Tibial nerve (tissue), 4 donors: ENCODE results near the gene CFAP69. TPM values are rescaled to one million over a fixed set of nuclear protein-coding genes. Genes with fewer than 3 reads are reported as not detected.

Source experiments
- DNase-seq, 2 donors: peaks; one replicate each; pipeline ENCODE4 v3.0.0-alpha.2; 2019; ENCODE audit warnings: low spot score in 2 of 2
- H3K27ac ChIP-seq, 4 donors: fragments of 200-600 bp; sonication (generic) in 3 of 4; one replicate each; pipeline ENCODE4 v1.5.1; 2017 to 2019; ENCODE audit warnings: mild to moderate bottlenecking in 1 of 4
- H3K27me3 ChIP-seq, 2 donors: fragments of 200-600 bp; sonication (generic) in 1 of 2; one replicate each; pipeline versions ENCODE4 v1.5.1 to v1.6.0; 2017 to 2019
- H3K36me3 ChIP-seq, 3 donors: fragments of 200-600 bp; sonication (generic); one replicate each; pipeline ENCODE4 v1.5.1; 2018 to 2019
- H3K4me1 ChIP-seq, 4 donors: fragments of 200-600 bp; sonication (generic) in 3 of 4; one replicate each; pipeline ENCODE4 v1.5.1; 2017 to 2019
- H3K4me3 ChIP-seq, 4 donors: fragments of 200-600 bp; sonication (generic) in 3 of 4; one replicate each; pipeline ENCODE4 v1.5.1; 2017 to 2019; ENCODE audit warnings: mild to moderate bottlenecking in 1 of 4, moderate library complexity in 1 of 4
- H3K9me3 ChIP-seq, 4 donors: fragments of 200-600 bp; sonication (generic) in 3 of 4; one replicate each; pipeline ENCODE4 v1.5.1; 2017 to 2019
- EP300 ChIP-seq, 2 donors: sonication (generic); formaldehyde crosslinking; IDR thresholded peaks; one replicate each; pipeline ENCODE4 v1.6.1; 2017; ENCODE audit warnings: antibody characterized with exemption in 2 of 2, mild to moderate bottlenecking in 1 of 2
- POLR2A ChIP-seq, 2 donors: fragments of 450-650 bp; IDR thresholded peaks; one replicate each; pipeline ENCODE4 v1.6.1; 2017; ENCODE audit warnings: antibody characterized with exemption in 2 of 2, mild to moderate bottlenecking in 2 of 2, moderate library complexity in 2 of 2
- WGBS, 2 donors: methylation state at CpG; one replicate each; pipeline ENCODE4 v1.1.5; 2018; 5-methylcytosine and 5-hydroxymethylcytosine counted together
- total RNA-seq, 4 donors: library from RNA; depleted of rRNA; stranded (reverse); fragments of >200 nt; gene quantifications; one replicate each; pipeline ENCODE4 v1.1.0, GENCODE V29; 2016
- TF ChIP-seq, protein P1 (sequence below), 5 experiments: fragments of 200-600 bp in 3 of 5; fragments of 450-650 bp in 2 of 5; sonication (generic) in 3 of 5; IDR thresholded peaks; one replicate each; pipeline ENCODE4 v1.5.1; 2016 to 2019; ENCODE audit warnings: antibody characterized with exemption in 5 of 5, mild to moderate bottlenecking in 3 of 5, moderate library complexity in 2 of 5

Gene CFAP69
- total RNA-seq, 4 donors from 2014 or later, result 18.9 to 51.1 (median 22.0) TPM

DNA sequence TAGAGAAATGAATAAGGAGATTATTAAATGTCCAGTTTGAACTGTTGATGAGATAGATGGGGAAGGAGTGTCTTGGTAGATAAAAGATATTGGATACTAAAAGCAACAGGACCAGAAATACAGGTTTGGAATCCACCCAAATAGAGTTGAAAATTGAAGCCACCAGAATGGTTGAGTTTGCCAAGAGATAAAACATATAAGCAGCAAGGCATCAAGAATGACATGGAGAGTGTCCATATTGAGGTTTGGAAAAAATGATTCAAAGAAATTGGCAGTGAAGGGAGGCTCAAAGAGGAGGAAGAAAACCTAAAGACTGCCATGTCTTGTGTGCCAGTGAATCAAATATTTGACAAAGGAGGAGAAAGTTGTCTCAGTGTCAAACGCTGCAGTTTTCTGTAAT lies 24.2 kb downstream of the CFAP69 start:
- TF ChIP-seq EP300 (IDR thresholded peaks at IDR 0.05), result no peak
- TF ChIP-seq POLR2A (IDR thresholded peaks at IDR 0.05), result no peak
- TF ChIP-seq, protein P1, sequence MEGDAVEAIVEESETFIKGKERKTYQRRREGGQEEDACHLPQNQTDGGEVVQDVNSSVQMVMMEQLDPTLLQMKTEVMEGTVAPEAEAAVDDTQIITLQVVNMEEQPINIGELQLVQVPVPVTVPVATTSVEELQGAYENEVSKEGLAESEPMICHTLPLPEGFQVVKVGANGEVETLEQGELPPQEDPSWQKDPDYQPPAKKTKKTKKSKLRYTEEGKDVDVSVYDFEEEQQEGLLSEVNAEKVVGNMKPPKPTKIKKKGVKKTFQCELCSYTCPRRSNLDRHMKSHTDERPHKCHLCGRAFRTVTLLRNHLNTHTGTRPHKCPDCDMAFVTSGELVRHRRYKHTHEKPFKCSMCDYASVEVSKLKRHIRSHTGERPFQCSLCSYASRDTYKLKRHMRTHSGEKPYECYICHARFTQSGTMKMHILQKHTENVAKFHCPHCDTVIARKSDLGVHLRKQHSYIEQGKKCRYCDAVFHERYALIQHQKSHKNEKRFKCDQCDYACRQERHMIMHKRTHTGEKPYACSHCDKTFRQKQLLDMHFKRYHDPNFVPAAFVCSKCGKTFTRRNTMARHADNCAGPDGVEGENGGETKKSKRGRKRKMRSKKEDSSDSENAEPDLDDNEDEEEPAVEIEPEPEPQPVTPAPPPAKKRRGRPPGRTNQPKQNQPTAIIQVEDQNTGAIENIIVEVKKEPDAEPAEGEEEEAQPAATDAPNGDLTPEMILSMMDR (IDR thresholded peaks at IDR 0.05), result no peak
- Histone ChIP-seq H3K4me1 (peaks cover 0 to 24% (median 0%) of the 10 kb centered on the region in 4 donors), H3K36me3 (no peaks in the 10 kb centered on the region), H3K27me3 (no peaks in the 10 kb centered on the region), H3K4me3 (no peak overlapping the region), H3K27ac (peak overlapping the region in 1 of 4 donors; percentile 4), H3K9me3 (no peaks in the 10 kb centered on the region)
- DNase-seq, result no peak
- WGBS, 2 donors, result 53 to 73% methylated on average over 1 of the region's 1 CpG

DNA sequence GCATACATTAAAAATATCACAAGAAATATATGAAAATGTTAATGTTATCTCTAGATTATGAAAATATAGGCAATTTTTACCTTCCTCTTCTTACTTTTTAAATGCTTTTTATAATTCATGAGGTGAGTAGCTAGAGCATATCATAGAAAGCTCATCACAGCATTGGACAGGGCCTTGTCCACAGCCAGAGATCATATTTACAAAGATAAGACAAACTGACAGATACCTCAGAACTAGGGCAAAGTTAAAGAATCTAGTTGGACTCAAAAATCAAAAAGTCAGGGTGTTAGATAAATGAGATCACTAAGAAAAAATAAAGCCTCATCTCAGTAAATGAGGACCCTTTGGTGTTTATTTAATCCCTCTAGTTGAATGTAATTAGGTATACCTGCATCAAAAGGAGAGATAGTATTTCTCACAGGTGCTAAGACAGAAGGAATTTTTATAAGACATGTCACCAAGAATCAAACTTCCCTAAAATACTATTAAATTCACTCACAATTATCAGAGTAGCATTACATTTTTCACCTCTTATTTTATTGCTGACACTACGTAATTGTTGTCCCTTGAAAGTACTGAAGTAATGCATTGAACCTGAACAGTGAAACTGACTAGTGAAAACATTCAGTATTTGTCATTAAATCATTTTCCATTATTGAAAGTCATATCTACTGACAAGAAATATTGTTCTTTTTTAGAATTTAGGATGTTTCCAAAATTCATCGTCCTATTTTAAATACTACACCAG lies 25.6 kb downstream of the CFAP69 start:
- Histone ChIP-seq H3K27me3 (no peaks in the 10 kb centered on the region), H3K4me1 (peaks cover 0 to 24% (median 0%) of the 10 kb centered on the region in 4 donors), H3K36me3 (peaks cover 0 to under 1% (median 0%) of the 10 kb centered on the region in 3 donors), H3K4me3 (no peak overlapping the region), H3K9me3 (no peaks in the 10 kb centered on the region), H3K27ac (peak overlapping the region in 2 of 4 donors; percentile 47 to 49)
- no peak for DNase-seq
- TF ChIP-seq, protein P1 (IDR thresholded peaks at IDR 0.05), result no peak
- TF ChIP-seq POLR2A (IDR thresholded peaks at IDR 0.05), result no peak
- no peak for TF ChIP-seq EP300 (IDR thresholded peaks at IDR 0.05)
- WGBS, 2 donors, result 87 to 90% methylated on average over 2 of the region's 2 CpGs

DNA sequence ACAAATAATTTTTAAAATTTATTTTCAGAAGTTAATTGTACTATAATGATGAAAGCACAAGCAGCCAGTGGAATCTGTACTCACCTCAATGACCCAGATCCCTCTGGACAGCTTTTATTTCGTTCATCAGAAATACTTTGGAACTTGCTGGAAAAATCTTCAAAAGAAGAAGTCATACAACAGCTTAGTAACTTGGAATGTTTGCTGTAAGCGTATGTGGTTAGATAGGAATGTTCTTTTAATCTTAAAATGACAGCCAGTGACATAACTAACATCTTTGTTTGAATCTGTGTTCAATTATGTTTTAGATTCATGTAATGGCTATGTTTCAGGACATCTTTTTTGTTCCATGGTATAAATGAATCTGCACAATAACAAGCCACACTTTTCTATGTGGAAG lies 26.8 kb downstream of the CFAP69 start:
- peaks cover 0 to 24% (median 0%) of the 10 kb centered on the region in 4 donors for H3K4me1 ChIP-seq
- no peaks in the 10 kb centered on the region for H3K27me3 ChIP-seq
- H3K4me3 ChIP-seq, result no peak overlapping the region
- 22 to 32% methylated on average over 2 of the region's 2 CpGs for WGBS, 2 donors
- H3K27ac ChIP-seq, result peak overlapping the region in 2 of 4 donors; percentile 34 to 47
- peaks cover 0 to 7% (median 0%) of the 10 kb centered on the region in 3 donors for H3K36me3 ChIP-seq
- no peaks in the 10 kb centered on the region for H3K9me3 ChIP-seq
- DNase-seq, result no peak
- TF ChIP-seq, protein P1 (IDR thresholded peaks at IDR 0.05), result no peak
- TF ChIP-seq POLR2A (IDR thresholded peaks at IDR 0.05) (no peak), EP300 (IDR thresholded peaks at IDR 0.05) (no peak)

DNA sequence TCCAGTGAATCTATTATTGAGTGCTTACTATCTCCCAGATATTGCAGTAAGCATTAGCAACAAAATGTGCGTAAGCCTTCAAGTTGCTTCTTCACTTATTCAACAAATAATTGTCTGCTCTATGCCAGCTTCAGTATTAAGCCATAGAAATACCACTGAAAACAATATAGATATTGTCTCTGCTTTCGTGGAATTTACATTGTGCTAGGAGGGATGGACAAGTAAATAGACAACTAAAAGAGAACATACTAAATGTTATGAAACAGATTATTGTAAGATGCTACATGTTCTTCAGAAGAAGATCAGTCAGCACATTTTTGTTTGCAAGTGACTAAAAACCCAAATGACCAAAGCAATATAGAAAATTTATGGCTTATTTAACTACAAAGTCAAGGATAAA lies 27.3 kb downstream of the CFAP69 start:
- H3K4me3 ChIP-seq, result no peak overlapping the region
- no peaks in the 10 kb centered on the region for H3K9me3 ChIP-seq
- no peaks in the 10 kb centered on the region for H3K27me3 ChIP-seq
- peaks cover 0 to 7% (median 0%) of the 10 kb centered on the region in 3 donors for H3K36me3 ChIP-seq
- DNase-seq, result no peak
- WGBS, 2 donors, result 61 to 72% methylated on average over 2 of the region's 2 CpGs
- TF ChIP-seq, protein P1 (IDR thresholded peaks at IDR 0.05), result no peak
- no peak for TF ChIP-seq EP300 (IDR thresholded peaks at IDR 0.05)
- no peak for TF ChIP-seq POLR2A (IDR thresholded peaks at IDR 0.05)
- H3K27ac ChIP-seq, result peak overlapping the region in 2 of 4 donors; percentile 34 to 47
- peaks cover 0 to 24% (median 0%) of the 10 kb centered on the region in 4 donors for H3K4me1 ChIP-seq

DNA sequence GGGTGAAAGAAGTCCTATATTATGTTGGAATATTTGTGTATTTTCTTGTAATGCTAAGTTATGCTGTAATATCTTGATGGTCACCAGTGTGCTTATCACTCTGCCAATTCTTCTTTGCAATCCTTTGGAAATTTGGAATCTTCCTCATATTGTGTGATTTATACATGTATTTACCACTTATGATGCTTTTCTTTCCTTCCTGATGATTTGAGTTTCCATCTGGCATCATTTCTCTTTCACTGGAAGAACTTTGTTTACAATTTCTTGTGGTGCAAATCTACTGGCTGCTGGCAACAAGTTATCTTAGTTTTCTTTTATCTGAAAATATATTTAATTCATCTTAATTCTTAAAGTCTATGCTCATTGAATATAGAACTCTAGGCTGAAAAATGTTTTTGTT lies 29.2 kb downstream of the CFAP69 start:
- peaks cover 0 to 7% (median 0%) of the 10 kb centered on the region in 3 donors for H3K36me3 ChIP-seq
- no peak overlapping the region for H3K27ac ChIP-seq
- H3K4me1 ChIP-seq, result peaks cover 0 to 24% (median 0%) of the 10 kb centered on the region in 4 donors
- no peak overlapping the region for H3K4me3 ChIP-seq
- TF ChIP-seq, protein P1 (IDR thresholded peaks at IDR 0.05), result no peak
- TF ChIP-seq EP300 (IDR thresholded peaks at IDR 0.05), result no peak
- no peak for TF ChIP-seq POLR2A (IDR thresholded peaks at IDR 0.05)
- no peaks in the 10 kb centered on the region for H3K27me3 ChIP-seq
- DNase-seq, result no peak
- no peaks in the 10 kb centered on the region for H3K9me3 ChIP-seq
